Immature natural killer cell (primary cell): ENCODE data around the gene HLCS. TPM values are rescaled to one million over a fixed set of nuclear protein-coding genes. Genes with fewer than 3 reads are reported as not detected.

Source experiments
- DNase-seq, 3 donors: peaks; one replicate each; pipeline ENCODE4 v3.0.0; 2022; ENCODE audit warnings: mixed read lengths in 1 of 3
- H3K27ac Mint-ChIP-seq, 6 donors: one replicate each; pipeline ENCODE4 v1.8.0; 2020; ENCODE audit warnings: mixed read lengths in 6 of 6, mild to moderate bottlenecking in 5 of 6, inconsistent platforms in 4 of 6, moderate library complexity in 3 of 6
- H3K27me3 Mint-ChIP-seq, 3 donors: one replicate each; pipeline ENCODE4 v1.8.0; 2020 to 2021; ENCODE audit warnings: low read depth in 3 of 3, mild to moderate bottlenecking in 3 of 3, mixed read lengths in 3 of 3, moderate library complexity in 3 of 3, inconsistent platforms in 1 of 3
- H3K36me3 Mint-ChIP-seq, 3 donors: one replicate each; pipeline ENCODE4 v1.8.0; 2020; ENCODE audit warnings: mixed read lengths in 3 of 3, inconsistent platforms in 2 of 3, mild to moderate bottlenecking in 2 of 3
- H3K4me1 Mint-ChIP-seq, 2 donors: one replicate each; pipeline ENCODE4 v1.8.0; 2020; ENCODE audit warnings: inconsistent platforms in 2 of 2, mild to moderate bottlenecking in 2 of 2, mixed read lengths in 2 of 2, moderate library complexity in 1 of 2
- H3K4me3 Mint-ChIP-seq, 5 donors: one replicate each; pipeline ENCODE4 v1.8.0; 2020; ENCODE audit warnings: mild to moderate bottlenecking in 5 of 5, mixed read lengths in 5 of 5, inconsistent platforms in 3 of 5, moderate library complexity in 3 of 5
- H3K9me3 Mint-ChIP-seq, 6 donors: one replicate each; pipeline ENCODE4 v1.8.0; 2020; ENCODE audit warnings: mild to moderate bottlenecking in 6 of 6, mixed read lengths in 6 of 6, inconsistent platforms in 4 of 6, moderate library complexity in 3 of 6
- polyA plus RNA-seq, 3 donors: library from polyadenylated mRNA; unstranded; fragments of 300-500 nt; fragmentation: Illumina TruSeq; gene quantifications; one replicate each; pipeline ENCODE4 v1.2.3, GENCODE V29; 2021

HLCS gene
- polyA plus RNA-seq, 3 donors from 2014 or later = 12.6 to 15.7 (median 15.5) TPM

DNA sequence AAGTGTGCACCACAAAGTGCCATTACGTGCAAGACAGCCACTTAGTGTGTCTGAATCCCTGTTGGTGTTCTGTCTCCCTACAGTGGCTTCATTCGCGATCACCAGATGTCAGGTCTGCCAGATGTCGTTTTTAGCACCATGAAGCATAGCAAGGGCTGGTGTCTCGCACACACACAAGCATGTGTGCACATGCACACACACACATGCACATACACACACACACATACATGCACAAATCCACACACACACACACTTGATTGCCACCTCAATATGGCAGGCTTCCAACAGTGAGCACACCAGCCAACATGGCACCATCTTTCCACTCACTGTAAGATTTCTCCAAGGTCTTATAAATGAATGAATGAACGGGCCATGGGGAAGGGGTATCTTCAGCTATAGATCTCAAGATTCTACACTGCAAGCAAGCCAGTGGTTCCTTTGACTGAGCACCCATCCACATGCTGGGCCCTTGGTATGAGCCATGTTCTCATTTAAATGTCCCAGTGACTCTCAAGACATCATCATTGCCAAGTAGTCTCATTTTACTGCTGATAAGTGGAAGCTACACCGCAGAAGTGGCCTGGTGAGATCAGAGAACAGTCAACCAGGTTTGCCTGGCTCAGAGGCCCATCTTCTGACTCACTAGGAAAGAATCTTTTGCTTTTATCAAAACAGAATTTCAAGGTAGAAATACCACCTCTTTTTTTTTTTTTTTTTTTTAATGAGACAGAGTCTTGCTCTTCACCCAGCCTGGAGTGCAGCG is 182.7 kb downstream of the HLCS start:
- H3K4me3 Mint-ChIP-seq = no peak overlapping the region
- DNase-seq = no peak
- peaks cover 0 to 7% (median 4%) of the 10 kb centered on the region in 3 donors for H3K36me3 Mint-ChIP-seq
- H3K4me1 Mint-ChIP-seq = no peaks in the 10 kb centered on the region
- no peaks in the 10 kb centered on the region for H3K9me3 Mint-ChIP-seq
- H3K27ac Mint-ChIP-seq = no peak overlapping the region
- peaks cover 2% of the 10 kb centered on the region in 3 donors for H3K27me3 Mint-ChIP-seq

DNA sequence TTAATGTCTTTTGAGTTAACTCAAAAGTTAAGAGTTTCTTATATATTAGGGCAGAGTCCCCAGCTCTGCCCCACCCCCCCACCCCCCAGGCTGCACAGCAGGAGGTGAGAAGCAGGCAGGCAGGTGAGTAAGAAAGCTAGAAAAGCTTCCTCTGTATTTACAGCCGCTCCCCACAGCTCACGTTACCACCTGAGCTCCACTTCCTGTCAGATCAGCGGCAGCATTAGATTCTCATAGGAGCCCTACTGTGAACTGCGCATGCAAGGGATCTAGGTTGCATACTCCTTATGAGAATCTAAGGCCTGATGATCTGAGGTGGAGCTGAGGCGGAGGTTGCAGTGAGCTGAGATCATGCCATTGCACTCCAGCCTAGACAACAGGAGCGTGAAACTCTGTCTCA is 185.6 kb downstream of the HLCS start:
- peaks cover 0 to 4% (median 0%) of the 10 kb centered on the region in 3 donors for H3K36me3 Mint-ChIP-seq
- no peaks in the 10 kb centered on the region for H3K9me3 Mint-ChIP-seq
- no peak overlapping the region for H3K4me3 Mint-ChIP-seq
- no peak overlapping the region for H3K27ac Mint-ChIP-seq
- peaks cover 0 to 8% of the 10 kb centered on the region in 2 donors for H3K4me1 Mint-ChIP-seq
- H3K27me3 Mint-ChIP-seq = peaks cover 0 to 2% (median 2%) of the 10 kb centered on the region in 3 donors
- no peak for DNase-seq

DNA sequence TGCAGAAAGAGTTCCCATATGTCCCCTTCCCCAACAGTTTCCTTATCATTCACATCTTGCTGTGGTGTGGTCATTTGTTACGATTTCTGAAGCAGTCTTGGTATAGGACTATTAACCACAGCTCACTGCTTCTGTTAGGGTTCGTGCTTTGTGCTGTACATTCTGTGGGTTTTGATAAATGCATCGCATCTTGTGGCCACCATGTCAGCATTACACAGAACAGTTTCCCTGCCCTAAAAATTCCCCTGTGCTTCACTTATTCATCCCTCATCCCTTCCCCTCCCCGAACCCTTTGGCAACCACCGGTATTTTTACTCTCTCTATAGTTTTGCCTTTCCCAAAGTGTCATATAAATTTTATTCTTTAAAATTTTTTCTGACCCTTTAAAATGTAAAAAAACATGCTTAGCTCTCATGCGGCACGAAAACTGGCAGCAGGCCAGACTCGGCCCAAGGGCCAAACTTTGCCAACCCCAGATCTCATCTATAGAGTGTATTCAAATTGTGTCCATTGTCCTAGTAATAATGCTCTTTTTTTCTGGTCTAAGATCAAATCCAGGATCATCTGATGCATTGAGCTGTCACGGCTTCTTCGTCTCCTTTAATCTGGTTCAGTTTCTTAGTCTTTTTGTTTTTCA is 189.4 kb downstream of the HLCS start:
- H3K27ac Mint-ChIP-seq = peak overlapping the region in 1 of 6 donors; percentile 5
- peaks cover 0 to 8% of the 10 kb centered on the region in 2 donors for H3K4me1 Mint-ChIP-seq
- H3K27me3 Mint-ChIP-seq = no peaks in the 10 kb centered on the region

GRCh38 chr21:36773995-36774394 is 192.5 kb downstream of the HLCS start:
- no peaks in the 10 kb centered on the region for H3K36me3 Mint-ChIP-seq
- no peak overlapping the region for H3K27ac Mint-ChIP-seq
- H3K4me3 Mint-ChIP-seq = no peak overlapping the region
- H3K27me3 Mint-ChIP-seq = no peaks in the 10 kb centered on the region
- peaks cover 0 to 8% of the 10 kb centered on the region in 2 donors for H3K4me1 Mint-ChIP-seq
- no peaks in the 10 kb centered on the region for H3K9me3 Mint-ChIP-seq
- DNase-seq = no peak

More for the DNA sequence above, 189.4 kb downstream of the HLCS start:
- DNase-seq = no peak
- peaks cover 0 to 4% (median 0%) of the 10 kb centered on the region in 3 donors for H3K36me3 Mint-ChIP-seq
- no peak overlapping the region for H3K4me3 Mint-ChIP-seq
- no peaks in the 10 kb centered on the region for H3K9me3 Mint-ChIP-seq

GRCh38 chr21:36773117-36773516 is 193.4 kb downstream of the HLCS start:
- Mint-ChIP-seq H3K4me1 (peaks cover 0 to 8% of the 10 kb centered on the region in 2 donors), H3K36me3 (no peaks in the 10 kb centered on the region), H3K27ac (peak overlapping the region in 1 of 6 donors; percentile 41)

GRCh38 chr21:36769051-36769839 is 197.2 kb downstream of the HLCS start:
- H3K9me3 Mint-ChIP-seq = no peaks in the 10 kb centered on the region
- H3K36me3 Mint-ChIP-seq = peaks cover 3 to 11% (median 4%) of the 10 kb centered on the region in 3 donors
- no peaks in the 10 kb centered on the region for H3K4me1 Mint-ChIP-seq
- no peak for DNase-seq
- H3K27me3 Mint-ChIP-seq = no peaks in the 10 kb centered on the region
- H3K4me3 Mint-ChIP-seq = no peak overlapping the region
- H3K27ac Mint-ChIP-seq = peak overlapping the region in 1 of 6 donors; percentile 16

More at GRCh38 chr21:36773117-36773516, 193.4 kb downstream of the HLCS start:
- H3K4me3 Mint-ChIP-seq = no peak overlapping the region
- no peaks in the 10 kb centered on the region for H3K9me3 Mint-ChIP-seq
- H3K27me3 Mint-ChIP-seq = no peaks in the 10 kb centered on the region
- DNase-seq = no peak

DNA sequence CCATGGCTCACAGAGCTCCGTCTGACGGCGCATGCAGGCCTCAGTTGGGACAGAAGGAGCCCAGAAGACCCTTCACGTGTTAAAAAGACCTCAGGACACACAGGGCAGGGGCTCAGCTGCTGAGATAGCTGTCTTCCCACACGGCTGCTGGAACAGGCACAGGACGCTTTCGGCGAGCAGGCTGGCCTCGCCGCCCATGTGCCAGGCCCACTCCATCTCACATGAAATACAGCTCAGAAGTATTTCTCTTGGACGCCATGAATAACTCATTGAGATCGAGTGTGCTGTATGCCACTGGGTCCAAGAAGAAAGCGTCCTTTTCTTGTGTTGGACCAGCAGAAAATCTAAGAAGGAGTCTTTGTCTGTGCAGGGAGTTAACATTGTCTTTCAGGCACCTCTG is 198.0 kb downstream of the HLCS start:
- DNase-seq = no peak
- H3K27me3 Mint-ChIP-seq = no peaks in the 10 kb centered on the region
- no peaks in the 10 kb centered on the region for H3K9me3 Mint-ChIP-seq
- H3K36me3 Mint-ChIP-seq = peaks cover 6 to 11% (median 9%) of the 10 kb centered on the region in 3 donors
- no peak overlapping the region for H3K27ac Mint-ChIP-seq
- no peaks in the 10 kb centered on the region for H3K4me1 Mint-ChIP-seq
- no peak overlapping the region for H3K4me3 Mint-ChIP-seq

DNA sequence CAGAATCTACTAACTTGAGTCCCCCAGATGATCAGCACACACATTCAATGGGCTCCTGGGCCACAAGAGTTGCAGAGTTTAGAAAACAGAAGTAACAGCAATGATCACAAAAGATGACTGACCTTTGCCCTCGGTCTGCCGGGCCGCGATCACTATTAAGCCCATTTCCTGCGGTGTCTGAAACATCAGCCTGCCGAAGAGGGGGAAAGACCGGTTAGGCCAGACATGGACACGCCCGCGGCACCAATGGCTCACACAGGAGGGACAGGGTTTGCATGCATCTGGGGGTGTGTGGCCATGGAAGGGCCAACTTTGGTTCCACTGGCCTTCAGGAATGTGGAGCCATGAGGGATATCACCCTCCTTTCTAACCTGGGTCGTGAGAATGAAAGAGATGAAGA is 199.4 kb downstream of the HLCS start:
- Mint-ChIP-seq H3K27ac (no peak overlapping the region), H3K4me1 (no peaks in the 10 kb centered on the region), H3K36me3 (peaks cover 9 to 11% (median 11%) of the 10 kb centered on the region in 3 donors), H3K4me3 (no peak overlapping the region), H3K27me3 (no peaks in the 10 kb centered on the region), H3K9me3 (no peaks in the 10 kb centered on the region)
- DNase-seq = no peak

DNA sequence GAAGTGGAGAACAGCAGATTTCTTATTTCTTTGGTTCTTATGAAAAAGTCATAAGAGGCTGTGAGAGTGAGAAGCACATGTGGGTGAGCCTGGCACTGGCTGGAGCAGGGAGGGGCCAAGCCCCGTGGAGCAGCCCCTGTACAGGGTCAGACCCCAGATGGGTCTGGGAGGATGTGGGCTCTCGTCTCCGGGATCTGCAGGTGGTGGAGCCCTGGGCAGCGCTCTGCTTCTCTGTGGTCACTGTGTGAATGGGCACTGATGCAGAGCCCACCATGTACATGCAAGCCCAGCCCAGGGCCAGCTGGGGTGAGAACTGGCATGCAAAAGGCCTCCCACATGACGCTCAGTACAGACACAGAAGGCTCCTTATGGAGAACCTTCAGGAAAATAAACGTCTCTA is 200.0 kb downstream of the HLCS start:
- Mint-ChIP-seq H3K27ac (no peak overlapping the region), H3K27me3 (no peaks in the 10 kb centered on the region), H3K9me3 (no peaks in the 10 kb centered on the region), H3K36me3 (peaks cover 9 to 11% (median 11%) of the 10 kb centered on the region in 3 donors), H3K4me3 (no peak overlapping the region), H3K4me1 (no peaks in the 10 kb centered on the region)
- DNase-seq = no peak

- H3K9me3 Mint-ChIP-seq = no peaks in the 10 kb centered on the region
- no peak overlapping the region for H3K4me3 Mint-ChIP-seq
- DNase-seq = no peak
- H3K36me3 Mint-ChIP-seq = peaks cover 9 to 14% (median 11%) of the 10 kb centered on the region in 3 donors
- no peak overlapping the region for H3K27ac Mint-ChIP-seq
- H3K4me1 Mint-ChIP-seq = no peaks in the 10 kb centered on the region
- H3K27me3 Mint-ChIP-seq = no peaks in the 10 kb centered on the region
Observed at GRCh38 chr21:36765229-36765628, 201.2 kb downstream of the HLCS start.

GRCh38 chr21:36763305-36763704 is 203.2 kb downstream of the HLCS start:
- H3K27ac Mint-ChIP-seq = no peak overlapping the region
- peaks cover 0 to 2% (median 0%) of the 10 kb centered on the region in 3 donors for H3K27me3 Mint-ChIP-seq
- no peak for DNase-seq
- H3K36me3 Mint-ChIP-seq = peaks cover 9 to 22% (median 20%) of the 10 kb centered on the region in 3 donors
- no peak overlapping the region for H3K4me3 Mint-ChIP-seq
- H3K9me3 Mint-ChIP-seq = no peaks in the 10 kb centered on the region
- no peaks in the 10 kb centered on the region for H3K4me1 Mint-ChIP-seq

- Mint-ChIP-seq H3K4me3 (no peak overlapping the region), H3K27me3 (peaks cover 0 to 2% (median 0%) of the 10 kb centered on the region in 3 donors), H3K27ac (no peak overlapping the region), H3K4me1 (no peaks in the 10 kb centered on the region), H3K9me3 (no peaks in the 10 kb centered on the region), H3K36me3 (peaks cover 9 to 21% (median 20%) of the 10 kb centered on the region in 3 donors)
- no peak for DNase-seq
Observed at GRCh38 chr21:36762642-36763041, 203.8 kb downstream of the HLCS start.

- no peak overlapping the region for H3K4me3 Mint-ChIP-seq
- peaks cover 10 to 24% (median 16%) of the 10 kb centered on the region in 3 donors for H3K36me3 Mint-ChIP-seq
Observed at GRCh38 chr21:36761685-36762084, 204.8 kb downstream of the HLCS start.

More at GRCh38 chr21:36761685-36762084, 204.8 kb downstream of the HLCS start:
- Mint-ChIP-seq H3K27ac (no peak overlapping the region), H3K27me3 (peaks cover 0 to 2% (median 0%) of the 10 kb centered on the region in 3 donors), H3K4me1 (no peaks in the 10 kb centered on the region), H3K9me3 (no peaks in the 10 kb centered on the region)
- no peak for DNase-seq
